ENCODE results near the gene TMTC1.

TMTC1 gene

GRCh38 chr12:29691161-29691854 is 92.4 kb downstream of the TMTC1 start:
- WGBS (ENCODE audit: extremely low coverage, insufficient coverage, insufficient read length): no CpG with 5 or more reads among the region's 7 CpGs

GRCh38 chr12:29690728-29691127 is 93.0 kb downstream of the TMTC1 start:
- Histone ChIP-seq H4K12ac (ENCODE audit: low read depth, low read length) (no peak overlapping the region), H3K4ac (ENCODE audit: low read depth, low read length) (no peak overlapping the region), H3K9ac (ENCODE audit: low read length) (no peak overlapping the region), H2AK5ac (ENCODE audit: low read length) (no peak overlapping the region), H2BK12ac (ENCODE audit: low read length) (no peak overlapping the region), H2BK5ac (ENCODE audit: low read depth, low read length, poor library complexity) (no peak overlapping the region), H3K18ac (ENCODE audit: low read length) (no peak overlapping the region), H3K79me2 (ENCODE audit: control insufficient read depth, insufficient read depth, low read length, poor library complexity) (no peaks in the 10 kb centered on the region), H3K4me3 (ENCODE audit: low read depth, low read length) (no peak overlapping the region), H4K8ac (ENCODE audit: low read depth, low read length) (no peak overlapping the region), H3K4me1 (ENCODE audit: control insufficient read depth in 1 of 2, insufficient read depth in 2 of 2, low read length in 2 of 2) (peaks cover 0 to 4% of the 10 kb centered on the region in 2 experiments), H3K27me3 (ENCODE audit: insufficient read depth, low read length) (no peaks in the 10 kb centered on the region), H3K27ac (ENCODE audit: low read depth, low read length) (no peak overlapping the region), H2AFZ (ENCODE audit: insufficient read depth, low read length, poor library complexity) (no peak overlapping the region), H4K91ac (ENCODE audit: low read depth, low read length) (no peak overlapping the region), H3K79me1 (ENCODE audit: low read length) (no peaks in the 10 kb centered on the region), H3K14ac (ENCODE audit: low read length) (no peak overlapping the region), H3K9me3 (ENCODE audit: insufficient read depth, low read depth, low read length) (no peaks in the 10 kb centered on the region), H3K36me3 (ENCODE audit: control insufficient read depth in 1 of 2, insufficient read depth in 2 of 2, low read length in 2 of 2) (no peaks in the 10 kb centered on the region), H3K4me2 (ENCODE audit: low read length) (no peak overlapping the region), H2BK120ac (ENCODE audit: insufficient read depth, low read length, poor library complexity) (no peak overlapping the region), H3K23ac (ENCODE audit: low read length) (no peak overlapping the region)
- DNase-seq: no peak
- WGBS (ENCODE audit: extremely low coverage, insufficient coverage, insufficient read length): no CpG with 5 or more reads among the region's 1 CpG

More at GRCh38 chr12:29691161-29691854, 92.4 kb downstream of the TMTC1 start:
- H2BK5ac ChIP-seq (ENCODE audit: low read depth, low read length, poor library complexity): no peak overlapping the region
- H2BK12ac ChIP-seq (ENCODE audit: low read length): no peak overlapping the region
- no peak overlapping the region for H2BK120ac ChIP-seq (ENCODE audit: insufficient read depth, low read length, poor library complexity)
- H2AK5ac ChIP-seq (ENCODE audit: low read length): no peak overlapping the region
- no peak overlapping the region for H3K4ac ChIP-seq (ENCODE audit: low read depth, low read length)
- no peak overlapping the region for H3K14ac ChIP-seq (ENCODE audit: low read length)
- H3K79me1 ChIP-seq (ENCODE audit: low read length): no peaks in the 10 kb centered on the region
- no peak overlapping the region for H3K18ac ChIP-seq (ENCODE audit: low read length)
- no peak overlapping the region for H4K12ac ChIP-seq (ENCODE audit: low read depth, low read length)
- no peak overlapping the region for H3K9ac ChIP-seq (ENCODE audit: low read length)
- H2AFZ ChIP-seq (ENCODE audit: insufficient read depth, low read length, poor library complexity): no peak overlapping the region
- H3K4me3 ChIP-seq (ENCODE audit: low read depth, low read length): no peak overlapping the region
- H3K27ac ChIP-seq (ENCODE audit: low read depth, low read length): no peak overlapping the region
- H3K23ac ChIP-seq (ENCODE audit: low read length): no peak overlapping the region
- H3K36me3 ChIP-seq (ENCODE audit: control insufficient read depth in 1 of 2, insufficient read depth in 2 of 2, low read length in 2 of 2): no peaks in the 10 kb centered on the region
- H3K9me3 ChIP-seq (ENCODE audit: insufficient read depth, low read depth, low read length): no peaks in the 10 kb centered on the region
- no peaks in the 10 kb centered on the region for H3K27me3 ChIP-seq (ENCODE audit: insufficient read depth, low read length)
- peak in 1 of 2 donors; percentile 2 for DNase-seq
- no peak overlapping the region for H3K4me2 ChIP-seq (ENCODE audit: low read length)
- H3K79me2 ChIP-seq (ENCODE audit: control insufficient read depth, insufficient read depth, low read length, poor library complexity): no peaks in the 10 kb centered on the region
- H4K91ac ChIP-seq (ENCODE audit: low read depth, low read length): no peak overlapping the region
- peak overlapping the region; percentile 28 for H4K8ac ChIP-seq (ENCODE audit: low read depth, low read length)
- peaks cover 0 to 4% of the 10 kb centered on the region in 2 experiments for H3K4me1 ChIP-seq (ENCODE audit: control insufficient read depth in 1 of 2, insufficient read depth in 2 of 2, low read length in 2 of 2)

- Histone ChIP-seq H4K12ac (ENCODE audit: low read depth, low read length) (no peak overlapping the region), H3K4me2 (ENCODE audit: low read length) (no peak overlapping the region), H2BK12ac (ENCODE audit: low read length) (no peak overlapping the region), H3K27me3 (ENCODE audit: insufficient read depth, low read length) (no peaks in the 10 kb centered on the region), H3K23ac (ENCODE audit: low read length) (no peak overlapping the region), H3K36me3 (ENCODE audit: control insufficient read depth in 1 of 2, insufficient read depth in 2 of 2, low read length in 2 of 2) (no peaks in the 10 kb centered on the region), H2BK5ac (ENCODE audit: low read depth, low read length, poor library complexity) (no peak overlapping the region), H2AFZ (ENCODE audit: insufficient read depth, low read length, poor library complexity) (no peak overlapping the region), H3K4me3 (ENCODE audit: low read depth, low read length) (no peak overlapping the region), H4K8ac (ENCODE audit: low read depth, low read length) (no peak overlapping the region), H3K14ac (ENCODE audit: low read length) (no peak overlapping the region), H3K4me1 (ENCODE audit: control insufficient read depth in 1 of 2, insufficient read depth in 2 of 2, low read length in 2 of 2) (peaks cover 0 to 4% of the 10 kb centered on the region in 2 experiments), H3K4ac (ENCODE audit: low read depth, low read length) (no peak overlapping the region), H3K18ac (ENCODE audit: low read length) (no peak overlapping the region), H3K9me3 (ENCODE audit: insufficient read depth, low read depth, low read length) (no peaks in the 10 kb centered on the region), H2AK5ac (ENCODE audit: low read length) (no peak overlapping the region), H3K79me2 (ENCODE audit: control insufficient read depth, insufficient read depth, low read length, poor library complexity) (no peaks in the 10 kb centered on the region), H4K91ac (ENCODE audit: low read depth, low read length) (no peak overlapping the region), H3K27ac (ENCODE audit: low read depth, low read length) (no peak overlapping the region), H3K79me1 (ENCODE audit: low read length) (no peaks in the 10 kb centered on the region), H3K9ac (ENCODE audit: low read length) (no peak overlapping the region), H2BK120ac (ENCODE audit: insufficient read depth, low read length, poor library complexity) (no peak overlapping the region)
- no peak for DNase-seq
- WGBS (ENCODE audit: extremely low coverage, insufficient coverage, insufficient read length): no CpG with 5 or more reads among the region's 1 CpG
These were observed 94.8 kb downstream of the TMTC1 start for GRCh38 chr12:29688914-29689313.

GRCh38 chr12:29682088-29682487 is 101.7 kb downstream of the TMTC1 start:
- Histone ChIP-seq H3K18ac (ENCODE audit: low read length) (no peak overlapping the region), H3K9me3 (ENCODE audit: insufficient read depth, low read depth, low read length) (no peaks in the 10 kb centered on the region), H3K27ac (ENCODE audit: low read depth, low read length) (no peak overlapping the region), H2AK5ac (ENCODE audit: low read length) (no peak overlapping the region), H4K91ac (ENCODE audit: low read depth, low read length) (no peak overlapping the region), H4K8ac (ENCODE audit: low read depth, low read length) (no peak overlapping the region), H3K79me1 (ENCODE audit: low read length) (no peaks in the 10 kb centered on the region), H3K4ac (ENCODE audit: low read depth, low read length) (no peak overlapping the region), H4K12ac (ENCODE audit: low read depth, low read length) (no peak overlapping the region), H3K9ac (ENCODE audit: low read length) (no peak overlapping the region), H3K4me1 (ENCODE audit: control insufficient read depth in 1 of 2, insufficient read depth in 2 of 2, low read length in 2 of 2) (no peaks in the 10 kb centered on the region), H3K27me3 (ENCODE audit: insufficient read depth, low read length) (no peaks in the 10 kb centered on the region), H3K36me3 (ENCODE audit: control insufficient read depth in 1 of 2, insufficient read depth in 2 of 2, low read length in 2 of 2) (no peaks in the 10 kb centered on the region), H3K79me2 (ENCODE audit: control insufficient read depth, insufficient read depth, low read length, poor library complexity) (no peaks in the 10 kb centered on the region), H3K4me3 (ENCODE audit: low read depth, low read length) (no peak overlapping the region), H2BK5ac (ENCODE audit: low read depth, low read length, poor library complexity) (no peak overlapping the region), H3K23ac (ENCODE audit: low read length) (no peak overlapping the region), H3K14ac (ENCODE audit: low read length) (no peak overlapping the region), H2BK120ac (ENCODE audit: insufficient read depth, low read length, poor library complexity) (no peak overlapping the region), H2BK12ac (ENCODE audit: low read length) (no peak overlapping the region), H3K4me2 (ENCODE audit: low read length) (no peak overlapping the region), H2AFZ (ENCODE audit: insufficient read depth, low read length, poor library complexity) (no peak overlapping the region)
- no CpG with 5 or more reads among the region's 3 CpGs for WGBS (ENCODE audit: extremely low coverage, insufficient coverage, insufficient read length)
- DNase-seq: no peak

Data from trophoblast cell (in vitro differentiated cells and primary cell).